K562 (cell line): ENCODE measurements around the gene CTSO. TPM values are rescaled to one million over a fixed set of nuclear protein-coding genes. Genes with fewer than 3 reads are reported as not detected.

Experiments used
- ATAC-seq: fragments of 200-7000 bp; cut with Tn5 transposase; 3 replicates; pipeline ENCODE4 v1.9.1; 2020; ENCODE audit warnings: moderate library complexity
- BruUV-seq: library from RNA; stranded (reverse); fragments of 400-500 nt; replicated peaks from 2 replicates; lab custom pipeline; 2021; lab: Mats Ljungman, UMichigan
- CTCF ChIA-PET: fragments of 300-600 bp; formaldehyde crosslinking; extraction: SDS; loops from one replicate; lab custom pipeline; 2021; ENCODE audit warnings: low intra/inter-chr PET ratio; lab: Yijun Ruan, JAX
- POLR2A ChIA-PET: fragments of 300-600, 350-650 bp; sonication (Branson Sonifier 250); formaldehyde crosslinking; extraction: SDS; loops from one replicate; lab custom pipeline; 2021; ENCODE audit warnings: antibody characterized with exemption, inconsistent platforms; lab: Yijun Ruan, JAX
- DNase-seq, 4 experiments: peaks; one replicate each; pipeline versions ENCODE4 v3.0.0 to v3.0.0-alpha.2; 2011 to 2018; ENCODE audit warnings: low spot score in 3 of 4, mixed read lengths in 3 of 4; ENCODE audit errors: extremely low read depth in 1 of 4
- FAIRE-seq: peaks from 2 replicates; lab custom pipeline; 2011; peaks lifted over from hg19 to GRCh38; lab: Jason Lieb, UNC
- H2AFZ ChIP-seq: 2 replicates; pipeline ENCODE4 v1.6.0; 2011; ENCODE audit warnings: low read depth, low read length, control low read depth, inconsistent platforms
- H3K27ac ChIP-seq: fragments of 200-600 bp; 3 replicates; pipeline ENCODE4 v1.8.0; 2011; ENCODE audit warnings: low read depth, mild to moderate bottlenecking, control low read depth, inconsistent platforms, low read length, moderate library complexity, mixed read lengths; ENCODE audit errors: extremely low read depth
- H3K27me3 ChIP-seq, 2 experiments: fragments of 300-600 bp in 1 of 2; 2 replicates in 1 of 2; 3 replicates in 1 of 2; pipeline versions ENCODE4 v1.6.0 to v1.8.0; 2011; ENCODE audit warnings: inconsistent platforms in 2 of 2, low read length in 2 of 2, mild to moderate bottlenecking in 1 of 2, mixed read lengths in 1 of 2, moderate library complexity in 1 of 2; ENCODE audit not compliant: control insufficient read depth in 2 of 2, insufficient read depth in 2 of 2
- H3K36me3 ChIP-seq: fragments of 300-600 bp; 3 replicates; pipeline ENCODE4 v1.8.0; 2011; ENCODE audit warnings: mild to moderate bottlenecking, low read length, inconsistent platforms; ENCODE audit not compliant: control insufficient read depth, insufficient read depth
- H3K4me1 ChIP-seq, 2 experiments: fragments of 200-600 bp in 1 of 2; replicated peaks in 1 of 2; 2 replicates in 1 of 2; 3 replicates in 1 of 2; pipeline versions ENCODE4 v1.5.1 to v1.8.0; 2011; ENCODE audit warnings: inconsistent platforms in 2 of 2, low read length in 2 of 2, mild to moderate bottlenecking in 1 of 2, mixed read lengths in 1 of 2, moderate library complexity in 1 of 2; ENCODE audit not compliant: control insufficient read depth in 2 of 2, insufficient read depth in 2 of 2
- H3K4me2 ChIP-seq: 2 replicates; pipeline ENCODE4 v1.6.1; 2011; ENCODE audit warnings: low read length, control low read depth, inconsistent platforms, mixed read lengths; ENCODE audit not compliant: insufficient read depth
- H3K4me3 ChIP-seq: fragments of 200-600 bp; sonication (generic), shearing (Covaris generic); 2 replicates; pipeline ENCODE4 v1.5.1; 2016; ENCODE audit warnings: control low read depth, inconsistent platforms
- H3K79me2 ChIP-seq: fragments of 200-600 bp; 3 replicates; pipeline ENCODE4 v1.8.0; 2011; ENCODE audit warnings: low read length, inconsistent platforms; ENCODE audit not compliant: control insufficient read depth, insufficient read depth
- H3K9ac ChIP-seq, 2 experiments: 2 replicates each; pipeline versions ENCODE4 v1.6.0 to v1.6.1; 2011; ENCODE audit warnings: low read depth in 2 of 2, low read length in 2 of 2, control low read depth in 1 of 2, inconsistent platforms in 1 of 2, mild to moderate bottlenecking in 1 of 2, mixed read lengths in 1 of 2; ENCODE audit not compliant: insufficient read depth in 1 of 2
- H3K9me1 ChIP-seq: one replicate; pipeline ENCODE4 v1.6.0; 2011; ENCODE audit warnings: inconsistent platforms, mild to moderate bottlenecking, low read length, moderate library complexity; ENCODE audit not compliant: control insufficient read depth, insufficient read depth
- H3K9me3 ChIP-seq: replicated peaks from 2 replicates; pipeline ENCODE4 v1.5.1; 2011; ENCODE audit warnings: low read depth, low read length, inconsistent platforms; ENCODE audit not compliant: control insufficient read depth, insufficient read depth
- H4K20me1 ChIP-seq: replicated peaks from 2 replicates; pipeline ENCODE4 v1.6.1; 2011; ENCODE audit warnings: low read length, inconsistent platforms, mixed read lengths; ENCODE audit not compliant: control insufficient read depth, insufficient read depth
- BRD9 ChIP-seq: fragments of 450-650 bp; IDR thresholded peaks from 2 replicates; pipeline ENCODE4 v1.6.1; 2018; ENCODE audit warnings: low read depth; ENCODE audit not compliant: partially characterized antibody
- CHD2 ChIP-seq: IDR thresholded peaks from 2 replicates; pipeline ENCODE4 v1.6.1; 2011; ENCODE audit warnings: low read depth, low read length
- MLX ChIP-seq, 2 experiments: fragments of 450-650 bp in 1 of 2; sonication (generic) in 1 of 2; formaldehyde crosslinking; conservative IDR thresholded peaks; 2 replicates each; pipeline versions ENCODE4 v1.4.0 to v1.8.1; 2020 to 2022; ENCODE audit warnings: mild to moderate bottlenecking in 1 of 2, missing genetic modification reagents in 1 of 2
- NELFE ChIP-seq: IDR thresholded peaks from 2 replicates; pipeline ENCODE4 v1.6.1; 2011; ENCODE audit warnings: mild to moderate bottlenecking; ENCODE audit not compliant: insufficient read depth, insufficient read length
- RCOR1 ChIP-seq, 2 experiments: IDR thresholded peaks; 2 replicates each; pipeline ENCODE4 v1.6.1; 2012; ENCODE audit warnings: low read depth in 2 of 2, low read length in 2 of 2, borderline replicate concordance in 1 of 2, improper control_type of control experiment in 1 of 2
- TBP ChIP-seq: optimal IDR thresholded peaks from 2 replicates; pipeline ENCODE3; 2011; ENCODE audit warnings: low read depth, low read length, improper control_type of control experiment
- YY1 ChIP-seq, 3 experiments: IDR thresholded peaks; 2 replicates each; pipeline ENCODE4 v1.6.1; 2011; ENCODE audit warnings: low read length in 2 of 3, mild to moderate bottlenecking in 2 of 3, moderate library complexity in 2 of 3, borderline replicate concordance in 1 of 3, control low read depth in 1 of 3, low read depth in 1 of 3; ENCODE audit not compliant: insufficient read depth in 3 of 3, insufficient replicate concordance in 2 of 3, control insufficient read depth in 1 of 3, insufficient read length in 1 of 3; ENCODE audit errors: extremely low read depth in 1 of 3
- ZBTB33 ChIP-seq: sonication (generic); formaldehyde crosslinking; IDR thresholded peaks from 2 replicates; pipeline ENCODE4 v1.8.1; 2023; ENCODE audit warnings: mild to moderate bottlenecking, missing genetic modification reagents
- ZBTB7A ChIP-seq: IDR thresholded peaks from 2 replicates; pipeline ENCODE4 v1.6.1; 2011; ENCODE audit warnings: low read depth, mild to moderate bottlenecking, low read length, moderate library complexity, borderline replicate concordance; ENCODE audit not compliant: control insufficient read depth
- ZNF140 ChIP-seq: fragments of 250-450 bp; sonication (Bioruptor Pico); IDR thresholded peaks from 2 replicates; pipeline ENCODE4 v1.8.0; 2021; ENCODE audit warnings: moderate library complexity, mild to moderate bottlenecking, inconsistent platforms
- ZNF146 ChIP-seq: IDR thresholded peaks from one replicate; pipeline ENCODE4 v1.6.1; 2018; ENCODE audit warnings: missing compliant biosample characterization; ENCODE audit not compliant: unreplicated experiment
- ZNF41 ChIP-seq: fragments of 250-450 bp; sonication (Bioruptor Pico); conservative IDR thresholded peaks from 2 replicates; pipeline ENCODE4 v1.4.0; 2020; ENCODE audit warnings: mild to moderate bottlenecking
- ZNF644 ChIP-seq: fragments of 200-800 bp; sonication (Bioruptor generic); IDR thresholded peaks from 2 replicates; pipeline ENCODE4 v1.6.1; 2016; ENCODE audit warnings: low read depth, missing genetic modification characterization, missing compliant biosample characterization
- ZNF707 ChIP-seq: fragments of 250-450 bp; sonication (Bioruptor Pico); conservative IDR thresholded peaks from 2 replicates; pipeline ENCODE4 v1.8.0; 2022; ENCODE audit warnings: inconsistent platforms, mild to moderate bottlenecking, moderate library complexity
- WGBS: fragments of 100-300 bp; shearing (Covaris generic); methylation state at CpG from one replicate; pipeline ENCODE4 v1.1.6; 2016; ENCODE audit warnings: low coverage, mixed read lengths; ENCODE audit not compliant: insufficient coverage; ENCODE audit errors: missing lambda C conversion rate; 5-methylcytosine and 5-hydroxymethylcytosine counted together
- in situ Hi-C: fragments of 300-500 bp; cut with MboI; formaldehyde crosslinking; loops from 4 replicates; pipeline ENCODE4 v1.15.0; 2018; ENCODE audit warnings: inconsistent platforms, mixed read lengths
- intact Hi-C: fragments of 100-400 bp; cut with micrococcal nuclease; formaldehyde crosslinking; loops from 2 replicates; pipeline ENCODE4 v1.14.2; 2022
- polyA plus RNA-seq, 8 experiments: library from polyadenylated mRNA; depleted of rRNA in 4 of 8; stranded (reverse) in 5 of 8; unstranded in 3 of 8; fragments of >200 nt; fragmentation: Nextera tagmentation in 2 of 8; fragmentation: Illumina TruSeq in 1 of 8; extraction: Ambion mirVana in 2 of 8; extraction: Trizol in 1 of 8; gene quantifications; 2 replicates each; pipeline versions ENCODE4 v1.2.1 to v1.2.3, GENCODE V29; 2011 to 2014; ENCODE audit warnings: inconsistent platforms in 1 of 8, missing spikeins in 1 of 8
- total RNA-seq, 7 experiments: library from RNA; depleted of rRNA in 6 of 7; stranded (reverse); fragments of >200 nt in 6 of 7; fragmentation: Illumina TruSeq in 2 of 7; extraction: Trizol in 2 of 7; gene quantifications; 2 replicates each; pipeline versions ENCODE4 v1.2.1 to v1.2.3, GENCODE V29; 2011 to 2021; ENCODE audit warnings: low replicate concordance in 1 of 7
- TF ChIP-seq, protein P1 (sequence below), 3 experiments: IDR thresholded peaks in 2 of 3; conservative IDR thresholded peaks in 1 of 3; 2 replicates each; pipeline ENCODE4 v1.5.1; 2011 to 2012; ENCODE audit warnings: low read length in 3 of 3, mild to moderate bottlenecking in 3 of 3, control low read depth in 2 of 3, improper control_type of control experiment in 1 of 3, inconsistent platforms in 1 of 3, low read depth in 1 of 3, mixed read lengths in 1 of 3, moderate library complexity in 1 of 3; ENCODE audit not compliant: insufficient read depth in 2 of 3
- TF ChIP-seq, protein P2 (sequence below): sonication (generic); formaldehyde crosslinking; IDR thresholded peaks from 2 replicates; pipeline ENCODE4 v1.8.1; 2022; ENCODE audit warnings: missing genetic modification reagents

CTSO gene
- total and polyA plus RNA-seq, 9 of the 15 experiments (the other 6 are each of a cell fraction or from before 2014, with no cell fraction given), result 0.03 to 0.07 (median 0.04) TPM; not detected in 5

GRCh38 chr4:155921597-155921996 is 32.1 kb downstream of the CTSO start:
- in situ Hi-C loops (loop anchor here (10.0 kb wide), 1 partner anchor 1297 kb away; no protein-coding TSS in a partner anchor), intact Hi-C loops (no loop called here)
- Histone ChIP-seq H3K9me3 (no peaks in the 10 kb centered on the region), H3K36me3 (no peaks in the 10 kb centered on the region), H4K20me1 (no peaks in the 10 kb centered on the region), H3K79me2 (no peaks in the 10 kb centered on the region), H3K9me1 (no peaks in the 10 kb centered on the region), H3K4me3 (no peak overlapping the region), H3K27ac (no peak overlapping the region), H2AFZ (no peak overlapping the region), H3K27me3 (no peaks in the 10 kb centered on the region), H3K4me1 (no peaks in the 10 kb centered on the region), H3K9ac (no peak overlapping the region), H3K4me2 (no peak overlapping the region)
- FAIRE-seq (no peak), DNase-seq (no peak), ATAC-seq (no peak)
- CTCF ChIA-PET, result no interaction called here
- no peak for TF ChIP-seq ZNF140
- TF ChIP-seq ZNF644, result no peak
- no peak for TF ChIP-seq TBP
- no peak for TF ChIP-seq MLX (CRISPR knock-in tag; conservative IDR thresholded peaks at IDR 0.05)
- TF ChIP-seq ZNF41 (CRISPR knock-in tag), result no peak
- TF ChIP-seq ZBTB33 (CRISPR knock-in tag), result no peak
- no peak for TF ChIP-seq ZBTB7A
- TF ChIP-seq BRD9, result no peak
- no peak for TF ChIP-seq YY1 (IDR thresholded peaks at IDR 0.05; ENCODE audit: borderline replicate concordance in 1 of 3, control insufficient read depth in 1 of 3, extremely low read depth in 1 of 3, insufficient read depth in 3 of 3, insufficient read length in 1 of 3, insufficient replicate concordance in 2 of 3, low read depth in 1 of 3, low read length in 2 of 3)
- no peak for TF ChIP-seq NELFE
- no peak for TF ChIP-seq ZNF707 (CRISPR knock-in tag)
- TF ChIP-seq RCOR1 (IDR thresholded peaks at IDR 0.05; ENCODE audit: borderline replicate concordance in 1 of 2, low read depth in 2 of 2, low read length in 2 of 2), result no peak
- TF ChIP-seq, protein P1, sequence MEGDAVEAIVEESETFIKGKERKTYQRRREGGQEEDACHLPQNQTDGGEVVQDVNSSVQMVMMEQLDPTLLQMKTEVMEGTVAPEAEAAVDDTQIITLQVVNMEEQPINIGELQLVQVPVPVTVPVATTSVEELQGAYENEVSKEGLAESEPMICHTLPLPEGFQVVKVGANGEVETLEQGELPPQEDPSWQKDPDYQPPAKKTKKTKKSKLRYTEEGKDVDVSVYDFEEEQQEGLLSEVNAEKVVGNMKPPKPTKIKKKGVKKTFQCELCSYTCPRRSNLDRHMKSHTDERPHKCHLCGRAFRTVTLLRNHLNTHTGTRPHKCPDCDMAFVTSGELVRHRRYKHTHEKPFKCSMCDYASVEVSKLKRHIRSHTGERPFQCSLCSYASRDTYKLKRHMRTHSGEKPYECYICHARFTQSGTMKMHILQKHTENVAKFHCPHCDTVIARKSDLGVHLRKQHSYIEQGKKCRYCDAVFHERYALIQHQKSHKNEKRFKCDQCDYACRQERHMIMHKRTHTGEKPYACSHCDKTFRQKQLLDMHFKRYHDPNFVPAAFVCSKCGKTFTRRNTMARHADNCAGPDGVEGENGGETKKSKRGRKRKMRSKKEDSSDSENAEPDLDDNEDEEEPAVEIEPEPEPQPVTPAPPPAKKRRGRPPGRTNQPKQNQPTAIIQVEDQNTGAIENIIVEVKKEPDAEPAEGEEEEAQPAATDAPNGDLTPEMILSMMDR (IDR thresholded peaks at IDR 0.05 in 2 of 3, conservative IDR thresholded peaks at IDR 0.05 in 1 of 3; ENCODE audit: insufficient read depth in 2 of 3, low read depth in 1 of 3, low read length in 3 of 3), result no peak
- TF ChIP-seq, protein P2, sequence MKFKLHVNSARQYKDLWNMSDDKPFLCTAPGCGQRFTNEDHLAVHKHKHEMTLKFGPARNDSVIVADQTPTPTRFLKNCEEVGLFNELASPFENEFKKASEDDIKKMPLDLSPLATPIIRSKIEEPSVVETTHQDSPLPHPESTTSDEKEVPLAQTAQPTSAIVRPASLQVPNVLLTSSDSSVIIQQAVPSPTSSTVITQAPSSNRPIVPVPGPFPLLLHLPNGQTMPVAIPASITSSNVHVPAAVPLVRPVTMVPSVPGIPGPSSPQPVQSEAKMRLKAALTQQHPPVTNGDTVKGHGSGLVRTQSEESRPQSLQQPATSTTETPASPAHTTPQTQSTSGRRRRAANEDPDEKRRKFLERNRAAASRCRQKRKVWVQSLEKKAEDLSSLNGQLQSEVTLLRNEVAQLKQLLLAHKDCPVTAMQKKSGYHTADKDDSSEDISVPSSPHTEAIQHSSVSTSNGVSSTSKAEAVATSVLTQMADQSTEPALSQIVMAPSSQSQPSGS (CRISPR knock-in tag), result no peak
- TF ChIP-seq ZNF146 (CRISPR knock-in tag), result no peak
- TF ChIP-seq CHD2, result no peak
- 0% methylated on average over 1 of the region's 1 CpG for WGBS
- POLR2A ChIA-PET, result no interaction called here
- BruUV-seq, result no TSS peak
